HL-60 (cell line): ENCODE measurements around the gene CNNM3.

ENCODE experiments used
- CTCF ChIP-seq: IDR thresholded peaks from one replicate; pipeline ENCODE4 v1.5.1; 2011; ENCODE audit warnings: low read length, control low read depth, inconsistent platforms; ENCODE audit not compliant: insufficient read depth
- GABPA ChIP-seq: IDR thresholded peaks from 2 replicates; pipeline ENCODE4 v1.6.1; 2012; ENCODE audit warnings: low read depth
- POLR2AphosphoS5 ChIP-seq: IDR thresholded peaks from 2 replicates; pipeline ENCODE4 v1.6.1; 2012; ENCODE audit warnings: low read depth
- REST ChIP-seq: IDR thresholded peaks from 2 replicates; pipeline ENCODE4 v1.6.1; 2012; ENCODE audit warnings: low read depth; ENCODE audit not compliant: insufficient replicate concordance
- SPI1 ChIP-seq: IDR thresholded peaks from 2 replicates; pipeline ENCODE4 v1.6.1; 2012; ENCODE audit warnings: low read depth, mild to moderate bottlenecking, borderline replicate concordance

- no peak for TF ChIP-seq GABPA
- TF ChIP-seq CTCF, result no peak
- no peak for TF ChIP-seq POLR2AphosphoS5
- no peak for TF ChIP-seq REST
- no peak for TF ChIP-seq SPI1
Observed at GRCh38 chr2:96807127-96807471, 9.0 kb upstream of the CNNM3 start.
